NCI-H226 (cell line): ENCODE data around the gene SLAMF7.
"Not testable (repeated sequence)": the region's sequence is repeated elsewhere in the genome, so short reads cannot be mapped to it uniquely, and the experiment has no call there.

Source experiments
- DNase-seq: peaks from one replicate; pipeline ENCODE4 v3.0.0-alpha.2; 2015

The SLAMF7 gene, protein sequence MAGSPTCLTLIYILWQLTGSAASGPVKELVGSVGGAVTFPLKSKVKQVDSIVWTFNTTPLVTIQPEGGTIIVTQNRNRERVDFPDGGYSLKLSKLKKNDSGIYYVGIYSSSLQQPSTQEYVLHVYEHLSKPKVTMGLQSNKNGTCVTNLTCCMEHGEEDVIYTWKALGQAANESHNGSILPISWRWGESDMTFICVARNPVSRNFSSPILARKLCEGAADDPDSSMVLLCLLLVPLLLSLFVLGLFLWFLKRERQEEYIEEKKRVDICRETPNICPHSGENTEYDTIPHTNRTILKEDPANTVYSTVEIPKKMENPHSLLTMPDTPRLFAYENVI

DNA sequence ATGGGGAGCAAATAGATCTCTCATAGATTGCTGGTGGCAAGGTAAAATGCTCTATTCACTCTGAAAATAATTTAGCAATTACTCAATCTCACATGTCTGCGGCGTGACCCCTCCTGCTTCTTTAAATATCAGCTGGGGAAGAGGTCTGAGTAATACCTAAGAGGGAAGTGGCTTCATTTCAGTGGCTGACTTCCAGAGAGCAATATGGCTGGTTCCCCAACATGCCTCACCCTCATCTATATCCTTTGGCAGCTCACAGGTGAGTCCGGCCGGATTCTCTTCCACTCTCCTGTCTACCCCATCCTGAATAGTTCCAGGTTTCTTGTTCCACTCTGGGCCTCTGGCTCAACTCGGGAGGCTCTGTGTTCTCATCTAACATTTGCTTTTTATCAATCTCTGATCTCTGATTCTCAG, at the start of gene SLAMF7:
Gene SLAMF7, plus strand, starts transcription at position 150 of the 414 bp plus-strand sequence. Its CDS starts 55 bp downstream, at position 205.
- peak; percentile 33 for DNase-seq

DNA sequence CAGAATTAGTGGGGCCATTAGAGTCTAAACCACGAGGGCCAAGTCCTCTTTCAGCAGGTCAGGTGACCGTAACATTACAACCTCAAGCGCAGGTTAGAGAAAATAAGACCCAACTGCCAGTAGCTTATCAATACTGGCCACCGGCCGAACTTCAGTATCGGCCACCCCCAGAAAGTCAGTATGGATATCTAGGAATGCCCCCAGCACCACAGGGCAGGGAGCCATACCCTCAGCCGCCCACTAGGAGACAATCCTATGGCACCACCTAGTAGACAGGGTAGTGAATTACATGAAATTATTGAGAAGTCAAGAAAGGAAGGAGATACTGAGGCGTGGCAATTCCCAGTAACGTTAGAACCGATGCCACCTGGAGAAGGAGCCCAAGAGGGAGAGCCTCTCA, 46.7 kb upstream of the SLAMF7 start:
- peak; percentile 20 for DNase-seq

DNA sequence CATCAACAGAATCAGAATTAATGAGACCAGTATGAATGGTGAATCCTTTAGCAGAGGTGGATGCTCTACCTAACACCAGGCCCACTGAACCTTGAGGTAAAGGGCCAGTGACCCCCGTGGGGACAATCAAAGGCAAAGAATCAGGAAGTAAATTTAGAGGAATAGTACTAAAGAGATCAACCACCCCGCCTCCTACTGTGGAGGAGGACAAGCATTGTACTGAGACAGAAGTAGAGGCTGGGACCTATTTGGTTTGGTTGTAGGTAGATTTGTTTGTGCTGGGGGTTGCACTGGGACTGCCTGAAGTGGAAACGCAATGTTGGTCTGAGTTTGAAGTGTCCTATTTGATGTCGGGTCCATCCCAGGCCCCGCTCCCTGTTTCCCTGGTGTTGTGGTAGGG, 36.9 kb upstream of the SLAMF7 start:
- no peak for DNase-seq

DNA sequence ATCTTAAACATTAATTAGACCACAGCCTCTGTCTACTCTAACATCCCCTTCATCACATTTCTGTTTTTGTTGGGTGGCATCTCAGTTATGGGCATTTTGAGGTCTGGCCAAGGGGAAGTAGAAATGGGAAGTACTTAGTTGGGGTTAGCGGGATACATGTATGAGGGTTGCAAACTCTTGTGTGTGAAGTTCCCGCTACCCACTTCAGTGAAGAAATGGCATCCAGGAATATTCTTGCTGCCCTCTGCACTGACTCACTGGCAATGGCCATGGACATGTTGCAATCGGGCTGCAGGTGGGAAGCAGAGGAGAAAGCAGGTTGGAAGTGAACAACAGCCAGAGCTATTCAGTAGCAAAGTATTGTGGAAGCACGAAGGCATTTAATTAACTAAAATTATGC, 34.8 kb upstream of the SLAMF7 start:
- no peak for DNase-seq

DNA sequence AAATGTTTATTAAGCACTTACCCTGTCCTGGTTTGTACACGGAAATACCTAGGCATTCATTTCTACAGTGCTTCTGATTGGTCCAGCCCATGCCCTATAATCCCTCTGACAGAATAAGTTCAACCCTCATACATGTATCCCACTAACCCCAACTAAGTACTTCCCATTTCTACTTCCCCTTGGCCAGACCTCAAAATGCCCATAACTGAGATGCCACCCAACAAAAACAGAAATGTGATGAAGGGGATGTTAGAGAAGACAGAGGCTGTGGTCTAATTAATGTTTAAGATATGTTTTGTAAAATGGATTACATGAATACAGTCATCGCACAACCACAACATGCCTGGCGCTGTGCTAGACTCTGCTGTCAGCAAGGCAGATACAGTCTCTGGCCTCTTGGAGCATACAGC, 33.8 kb upstream of the SLAMF7 start:
- not testable (repeated sequence) for DNase-seq

DNA sequence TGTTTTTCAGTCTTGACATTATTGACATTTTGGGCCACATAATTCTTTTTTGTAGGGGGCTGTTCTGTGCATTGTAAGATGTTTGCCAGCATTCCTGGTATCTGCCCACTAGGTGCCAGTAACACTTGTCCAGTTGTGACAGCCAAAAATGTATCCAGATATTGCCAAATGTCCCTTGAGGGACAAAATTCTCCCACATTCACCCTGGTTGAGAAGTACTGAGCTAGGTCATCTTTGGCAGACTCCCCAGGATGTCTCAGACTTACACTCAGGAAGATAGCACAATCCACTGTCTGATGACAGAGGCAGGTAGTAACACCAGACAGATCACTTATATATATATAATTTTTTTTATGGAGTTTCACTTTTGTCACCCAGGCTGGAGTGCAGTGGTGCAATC, 33.3 kb upstream of the SLAMF7 start:
- DNase-seq, result no peak

DNA sequence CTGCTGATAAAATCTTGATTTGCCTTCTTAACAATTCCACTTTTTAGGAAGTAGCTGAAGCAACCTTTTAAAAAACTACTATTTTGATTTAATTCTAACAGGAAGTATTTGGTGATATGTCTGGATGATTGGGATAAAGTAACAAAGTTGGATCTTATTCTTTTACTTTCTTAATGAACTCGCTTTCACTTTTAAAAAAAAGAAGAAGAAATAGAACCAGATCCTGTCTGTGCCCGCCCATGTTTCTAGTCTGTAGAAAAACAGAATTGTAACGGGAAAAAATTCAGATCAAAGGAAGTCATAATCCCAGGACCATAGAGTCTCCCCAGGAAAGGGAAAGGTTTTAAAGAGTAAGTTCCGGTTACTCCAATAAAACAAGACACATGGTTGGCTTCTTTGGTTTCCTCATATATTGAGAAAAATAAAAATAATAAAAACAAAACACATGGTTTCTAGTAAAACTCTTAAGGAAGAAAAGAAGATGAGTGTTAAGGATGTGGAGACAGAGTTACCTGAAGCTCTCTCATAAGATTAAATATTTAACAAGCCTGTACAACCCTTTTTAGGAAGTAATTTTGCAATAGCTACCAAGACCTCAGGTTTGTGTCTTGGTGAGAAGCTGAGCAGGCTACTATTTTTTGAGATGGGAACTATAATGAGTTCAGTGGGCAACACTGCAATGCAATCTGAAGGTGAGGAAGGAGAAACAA, 32.4 kb upstream of the SLAMF7 start:
- DNase-seq, result no peak

DNA sequence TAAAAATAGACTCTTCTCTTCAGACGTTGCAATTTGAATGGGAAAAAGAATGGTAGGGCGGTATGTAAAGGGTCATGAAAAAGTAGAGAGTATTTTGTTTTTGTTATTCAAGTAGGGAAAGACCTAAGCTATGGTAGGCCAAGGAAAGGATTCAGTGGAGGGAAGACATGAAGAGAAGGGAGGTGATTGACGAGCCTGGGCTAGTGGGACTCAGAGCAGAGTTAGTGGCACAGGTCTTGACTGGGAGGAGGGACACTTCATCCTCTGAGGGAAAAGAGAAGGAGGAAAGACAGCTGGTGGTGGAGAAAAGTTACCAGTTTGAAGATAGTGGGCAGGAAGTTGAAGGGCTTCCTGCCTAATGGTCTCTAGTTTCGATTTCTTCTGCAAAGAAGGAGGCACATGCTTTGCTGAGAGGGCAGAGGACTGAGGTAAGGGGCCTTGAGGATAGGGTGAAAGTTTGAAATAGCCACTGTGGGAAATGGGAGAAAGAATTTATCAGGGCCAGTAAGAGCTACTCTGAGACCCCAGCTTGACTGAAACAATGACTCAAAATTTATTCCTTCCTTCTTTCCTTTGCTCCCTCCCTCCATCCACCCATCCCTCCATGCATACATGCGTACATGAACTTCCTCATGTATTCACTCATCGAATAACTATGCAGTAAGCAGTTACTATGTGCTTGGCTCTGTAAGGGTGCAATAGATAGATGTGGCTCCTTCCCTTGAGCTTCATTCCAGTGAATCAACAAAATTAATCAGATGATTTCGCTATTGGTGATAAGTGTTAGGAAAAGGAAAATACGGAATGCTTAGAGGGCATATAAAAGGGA, 31.6 kb upstream of the SLAMF7 start:
- no peak for DNase-seq

DNA sequence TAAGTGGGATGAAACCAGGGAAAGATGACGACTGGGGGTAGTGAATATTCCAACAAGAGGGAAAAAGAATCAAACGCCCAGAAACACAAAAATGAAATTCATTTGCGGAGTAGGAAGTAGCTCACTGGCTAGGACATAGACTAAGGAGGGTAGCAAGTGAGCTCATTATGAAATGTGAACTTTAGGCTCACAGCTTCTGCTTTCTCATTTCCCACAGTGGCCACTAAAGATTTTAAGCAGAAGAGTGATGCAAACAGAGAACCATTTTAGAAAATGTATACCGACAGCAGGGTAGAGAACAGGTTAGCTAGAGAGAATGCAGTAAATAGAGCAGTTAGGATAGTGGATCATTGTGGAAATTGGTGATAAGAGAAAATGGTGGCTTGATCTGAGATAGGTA, 30.9 kb upstream of the SLAMF7 start:
- no peak for DNase-seq

DNA sequence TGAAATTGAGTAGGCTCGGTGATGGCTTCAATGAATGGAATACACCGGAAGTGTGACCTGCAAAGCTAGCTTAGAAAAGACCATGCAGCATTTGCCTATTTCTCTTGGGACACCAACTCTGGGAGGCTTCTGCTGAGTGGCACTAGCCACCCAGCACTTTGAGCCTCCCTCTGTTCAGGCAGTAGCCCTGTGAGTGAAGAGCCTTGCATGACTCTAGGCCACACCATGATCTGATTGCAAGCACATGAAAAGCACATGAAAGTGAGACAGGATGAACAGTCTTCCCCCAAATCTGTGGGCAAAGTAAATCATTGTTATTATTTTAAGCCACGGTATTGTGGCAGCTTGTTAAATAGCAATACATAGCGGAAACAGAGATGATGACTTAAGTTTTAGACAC, 30.2 kb upstream of the SLAMF7 start:
- no peak for DNase-seq

DNA sequence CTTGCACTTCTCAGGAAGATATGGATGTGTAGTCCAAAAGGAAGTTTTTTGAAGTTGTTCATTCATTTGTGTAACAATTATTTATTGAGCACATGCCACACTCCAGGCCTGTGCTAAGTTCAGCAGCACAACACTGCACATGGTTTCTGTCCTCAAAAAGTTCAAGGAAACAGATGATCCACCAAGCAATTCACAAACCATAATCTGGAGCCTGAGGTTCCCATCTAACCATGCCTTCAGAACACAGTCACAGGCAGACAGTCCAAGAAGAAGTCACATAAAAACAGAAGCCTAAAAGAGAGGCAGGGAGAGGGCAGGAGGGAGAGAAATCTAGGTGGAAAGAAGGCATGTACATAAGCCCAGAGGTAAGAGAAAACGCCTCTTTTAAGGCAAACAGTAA, 29.3 kb upstream of the SLAMF7 start:
- no peak for DNase-seq

DNA sequence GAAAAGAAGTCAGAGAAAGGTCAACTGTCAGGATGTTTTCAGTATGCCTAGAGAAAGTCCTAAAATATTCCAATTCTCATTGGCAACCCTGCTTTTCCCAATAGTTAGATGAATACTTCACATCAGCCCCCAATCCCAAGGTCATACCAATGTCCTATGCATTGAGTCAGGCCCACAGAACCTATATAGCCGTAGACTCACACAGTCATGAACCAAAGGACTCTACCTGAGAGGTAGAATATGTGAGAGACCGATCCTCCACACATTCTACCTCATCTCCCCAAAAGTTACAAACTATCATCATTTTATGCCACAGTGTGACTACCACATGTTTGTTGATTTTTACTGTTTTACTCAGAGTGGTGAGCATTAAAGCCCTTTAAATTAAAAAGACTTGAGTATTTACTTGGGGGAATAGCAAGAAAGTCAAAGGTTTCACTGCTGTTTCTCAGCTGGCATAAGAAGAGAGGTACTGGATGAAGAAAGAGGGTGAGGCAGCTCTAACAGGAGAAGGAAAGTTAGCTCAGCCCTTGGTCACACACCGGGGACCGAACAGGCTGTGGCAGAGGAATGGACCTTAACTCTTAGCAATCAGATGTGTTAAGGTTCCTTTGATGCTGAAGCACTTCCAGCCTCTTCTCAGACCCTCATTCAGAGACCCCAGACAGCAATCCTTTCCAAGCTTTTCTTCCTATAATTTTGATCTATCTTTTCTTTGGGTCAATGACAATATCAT, 28.4 kb upstream of the SLAMF7 start:
- no peak for DNase-seq

DNA sequence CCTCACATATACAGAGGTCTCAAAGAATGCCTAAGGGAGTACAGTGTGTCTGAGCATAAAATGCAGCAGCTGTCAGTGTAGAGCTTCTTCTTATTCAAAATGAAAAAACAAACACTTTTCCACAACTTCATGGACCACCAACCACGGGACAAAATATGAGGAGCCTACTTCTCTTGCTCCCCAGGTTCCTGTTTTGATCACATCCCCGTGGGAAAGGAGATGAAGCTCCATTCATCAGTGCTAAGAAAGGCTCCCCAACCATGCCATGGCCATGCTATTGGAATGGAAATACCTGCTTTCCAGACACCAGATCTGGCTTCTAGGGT, 27.8 kb upstream of the SLAMF7 start:
- no peak for DNase-seq

DNA sequence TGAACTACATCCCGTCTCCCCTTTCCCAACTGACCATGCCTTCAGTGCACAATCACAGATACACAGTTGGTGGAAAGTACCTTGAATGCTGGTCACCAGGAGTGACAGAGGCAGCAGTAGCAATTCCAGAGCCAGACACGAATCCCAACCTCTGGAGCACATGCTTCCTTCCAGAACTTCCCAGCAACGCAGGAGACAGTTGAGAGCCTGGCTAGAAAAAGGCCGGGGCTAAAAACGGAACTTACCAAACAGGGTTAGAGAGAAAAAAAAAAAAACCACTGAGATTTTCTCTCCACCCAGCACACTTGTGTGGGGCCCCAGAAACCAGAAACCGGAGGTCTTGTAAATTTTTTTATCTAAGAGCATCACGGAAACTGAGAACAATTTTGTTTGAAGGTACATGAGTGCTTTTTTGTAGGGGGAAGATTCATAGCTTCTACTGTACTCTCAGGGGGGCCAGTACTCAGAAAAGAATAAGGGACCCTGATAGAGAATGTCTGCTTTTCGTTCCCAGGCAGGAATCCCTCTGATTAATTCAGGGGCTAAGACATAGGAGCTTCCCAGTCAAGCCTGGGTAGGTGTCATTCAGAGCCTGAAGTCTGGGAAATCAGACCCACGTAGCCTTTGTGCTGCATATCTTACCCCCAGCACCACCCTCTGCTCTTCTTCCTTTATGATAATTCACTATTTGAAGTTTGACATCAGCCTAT, 27.3 kb upstream of the SLAMF7 start, which contains the start of gene CD48:
Gene CD48, minus strand, starts transcription at position 221 of the 710 bp plus-strand sequence. Its CDS starts 59 bp downstream, at position 162.
- no peak for DNase-seq

DNA sequence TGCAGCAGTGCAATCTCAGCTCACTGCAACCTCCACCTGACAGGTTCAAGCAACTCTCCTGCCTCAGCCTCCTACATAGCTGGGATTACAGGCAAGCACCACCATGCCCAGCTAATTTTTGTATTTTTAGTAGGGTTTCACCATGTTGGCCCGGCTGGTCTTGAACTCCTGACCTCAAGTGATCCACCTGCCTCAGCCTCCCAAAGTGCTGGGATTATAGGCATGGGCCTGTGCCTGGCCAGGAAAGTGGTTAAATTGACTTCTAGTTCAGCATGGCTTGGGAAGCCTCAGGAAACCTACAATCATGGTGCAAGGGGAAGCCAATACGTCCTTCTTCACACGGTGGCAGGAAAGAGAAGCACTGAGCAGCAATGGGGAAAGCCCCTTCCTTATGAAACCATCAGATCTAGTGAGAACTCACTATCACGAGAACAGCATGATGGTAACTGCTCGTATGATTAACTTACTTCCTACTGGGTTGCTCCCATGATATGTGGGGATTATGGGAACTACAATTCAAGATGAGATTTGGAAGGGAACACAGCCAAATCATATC, 26.4 kb upstream of the SLAMF7 start:
- not testable (repeated sequence) for DNase-seq

DNA sequence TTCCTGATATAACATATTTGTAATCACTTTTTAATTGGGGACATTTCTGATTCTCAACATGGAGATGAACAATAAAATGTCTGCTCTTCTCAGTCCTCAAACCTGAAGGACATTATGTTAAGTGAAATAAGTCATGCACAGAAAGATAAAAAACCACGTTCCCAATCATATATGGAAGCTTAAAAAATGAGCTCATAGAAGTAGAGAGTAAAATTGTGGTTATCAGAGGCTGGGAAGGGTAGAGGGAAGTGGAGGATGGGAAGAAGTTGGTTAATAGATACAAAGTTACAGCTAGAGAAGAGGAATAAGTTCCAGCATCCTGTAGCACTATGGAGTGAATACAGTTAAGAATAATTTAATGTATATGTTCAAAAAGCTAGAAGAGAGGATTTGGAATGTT, 25.9 kb upstream of the SLAMF7 start:
- DNase-seq, result no peak

DNA sequence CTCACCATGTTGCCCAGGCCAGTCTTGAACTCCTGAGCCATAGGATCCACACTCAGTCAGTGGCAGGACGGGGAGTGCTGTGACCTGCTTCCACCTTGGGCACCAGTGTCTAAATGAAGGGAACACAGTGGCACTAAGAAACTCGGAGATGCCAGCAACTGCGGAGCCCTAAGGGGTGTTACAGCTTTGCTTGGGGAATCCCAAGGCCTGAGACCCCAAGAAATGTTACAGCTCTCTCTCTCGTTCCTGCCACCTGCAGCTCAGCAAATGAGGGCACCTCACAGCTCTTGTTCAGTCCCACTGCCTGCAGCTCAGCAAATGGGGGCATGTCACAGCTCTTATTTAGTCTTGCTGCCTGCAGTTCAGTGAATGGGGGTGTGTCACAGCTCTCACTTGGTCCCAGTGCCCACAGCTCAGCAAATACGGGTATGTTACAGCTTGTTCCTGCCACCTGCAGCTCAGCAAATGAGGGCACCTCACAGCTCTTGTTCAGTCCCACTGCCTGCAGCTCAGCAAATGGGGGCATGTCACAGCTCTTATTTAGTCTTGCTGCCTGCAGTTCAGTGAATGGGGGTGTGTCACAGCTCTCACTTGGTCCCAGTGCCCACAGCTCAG, 24.9 kb upstream of the SLAMF7 start:
- not testable (repeated sequence) for DNase-seq

DNA sequence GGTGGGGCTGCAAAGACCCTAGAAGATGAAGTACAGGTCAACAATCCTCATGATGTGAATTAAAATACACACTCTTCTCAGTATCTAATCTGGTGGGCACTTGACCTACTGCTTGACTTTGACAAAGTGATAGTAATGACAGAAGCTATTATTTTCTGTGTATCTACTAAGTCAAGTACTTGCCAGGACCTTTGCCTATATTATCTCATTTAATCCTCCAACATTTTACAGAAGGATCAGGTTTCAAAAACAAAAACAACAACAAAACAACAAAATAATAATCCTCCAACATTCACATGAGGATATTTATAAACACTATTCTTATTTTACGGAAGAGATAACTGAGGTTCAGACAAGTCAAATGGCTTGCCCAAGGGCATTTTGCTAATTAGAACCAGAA, 23.0 kb upstream of the SLAMF7 start:
- DNase-seq, result no peak

DNA sequence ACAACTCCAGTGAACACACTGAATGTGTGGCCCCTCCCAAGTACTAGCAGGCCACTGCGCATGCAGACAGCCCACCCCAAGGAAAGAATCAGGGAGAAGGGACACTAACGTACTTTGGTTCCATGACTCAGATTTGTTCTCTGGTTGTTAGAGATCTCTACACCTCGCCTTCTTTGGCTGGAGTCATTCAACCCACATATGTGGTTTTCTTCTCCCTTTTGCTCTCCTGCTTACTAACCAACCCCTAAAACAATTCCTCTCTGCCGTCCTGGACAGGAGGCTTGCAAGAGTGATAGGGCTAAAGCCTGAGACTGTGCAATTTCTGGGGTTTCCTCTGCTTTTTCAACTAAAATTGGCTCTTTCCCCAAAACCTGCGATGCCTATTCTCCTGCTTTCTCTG, 21.7 kb upstream of the SLAMF7 start:
- no peak for DNase-seq

DNA sequence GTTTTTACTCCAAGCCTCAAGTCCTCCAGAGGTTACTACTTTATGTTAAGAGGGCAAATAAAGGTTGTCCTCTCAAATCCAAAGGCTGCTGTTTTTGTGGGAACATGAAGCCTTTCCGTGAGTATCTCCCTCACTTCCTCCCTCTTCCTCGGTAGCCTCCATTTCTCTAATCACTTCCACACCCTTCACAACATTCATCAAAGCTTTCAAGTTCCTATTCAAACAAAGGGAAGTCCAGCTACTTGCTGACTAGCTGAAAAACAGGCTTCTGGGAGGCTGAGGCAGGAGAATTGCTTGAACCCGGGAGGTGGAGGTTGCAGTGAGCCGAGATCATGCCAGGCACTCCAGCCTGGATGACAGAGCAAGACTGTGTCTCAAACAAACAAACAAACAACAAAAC, 20.8 kb upstream of the SLAMF7 start:
- DNase-seq, result no peak

DNA sequence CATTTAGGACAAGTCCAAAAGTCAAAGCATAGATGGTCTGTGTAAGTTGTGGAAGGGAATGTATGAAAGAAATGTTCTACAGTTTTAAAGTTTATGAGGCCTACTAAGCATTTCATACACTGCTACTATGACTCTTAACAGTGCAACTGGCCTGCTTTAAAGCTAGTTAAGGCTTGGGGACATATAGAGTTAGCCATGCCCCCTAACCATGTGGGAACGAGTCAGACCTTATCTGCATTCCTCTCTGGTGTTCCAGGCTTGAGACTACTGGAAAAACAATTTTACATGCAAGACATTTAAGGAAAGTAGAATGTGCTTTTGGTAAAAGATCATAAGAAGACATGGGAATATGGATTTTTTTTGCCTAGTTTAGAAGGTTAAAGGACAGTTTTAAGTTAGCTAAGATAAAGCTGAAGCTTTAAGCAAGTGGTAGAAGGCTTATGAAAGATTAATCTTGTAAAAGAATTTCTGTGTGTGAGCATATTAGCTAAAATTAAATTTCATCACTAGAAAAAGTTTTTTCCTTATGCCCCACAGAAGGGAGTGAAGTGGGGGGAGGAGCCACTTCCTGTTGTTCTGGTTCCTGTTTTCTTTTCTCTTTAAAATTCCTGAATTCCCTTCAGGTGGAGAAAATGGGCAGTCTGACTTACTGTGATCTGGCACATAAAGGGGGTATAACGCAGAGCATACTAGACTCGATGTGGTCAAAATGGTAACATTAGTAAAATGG, 18.5 kb upstream of the SLAMF7 start:
- DNase-seq, result peak; percentile 45
